NCI-H446 (cell line): ENCODE measurements around the gene KCTD20.

ENCODE experiments used
- DNase-seq, 2 experiments: peaks; one replicate each; lab custom pipeline; 2025; lab: John Stamatoyannopoulos, UW

The KCTD20 gene

DNA sequence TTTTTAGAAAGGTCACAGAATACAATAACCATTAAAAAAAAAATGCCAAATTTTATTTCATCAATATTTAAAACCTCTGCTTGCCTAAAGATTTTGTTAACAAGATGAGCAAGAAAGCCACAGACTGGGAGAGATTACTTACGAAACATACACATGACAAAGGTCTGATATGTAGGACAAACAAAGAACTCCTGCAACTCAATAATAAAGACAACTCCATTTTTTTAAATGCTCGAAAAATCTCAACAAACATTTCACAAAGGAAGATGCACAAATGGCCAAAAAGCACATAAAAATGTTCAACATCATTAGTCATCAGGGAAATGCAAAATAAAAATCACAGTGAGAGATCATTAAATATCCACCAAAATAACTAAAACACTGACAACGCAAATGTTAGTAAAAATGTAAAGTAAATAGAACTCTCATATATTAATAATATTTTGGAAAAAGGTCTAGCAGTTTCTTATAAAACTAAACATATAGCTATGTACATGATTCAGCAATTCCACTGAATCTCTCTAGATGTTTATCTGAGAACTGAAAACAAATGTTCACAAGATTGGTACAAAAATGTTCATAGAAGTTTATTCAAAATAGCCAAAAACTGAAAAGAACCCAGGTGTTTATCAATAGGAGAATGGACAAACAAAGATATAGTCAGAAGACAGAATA is 94.2 kb downstream of the KCTD20 start:
- DNase-seq = no peak

DNA sequence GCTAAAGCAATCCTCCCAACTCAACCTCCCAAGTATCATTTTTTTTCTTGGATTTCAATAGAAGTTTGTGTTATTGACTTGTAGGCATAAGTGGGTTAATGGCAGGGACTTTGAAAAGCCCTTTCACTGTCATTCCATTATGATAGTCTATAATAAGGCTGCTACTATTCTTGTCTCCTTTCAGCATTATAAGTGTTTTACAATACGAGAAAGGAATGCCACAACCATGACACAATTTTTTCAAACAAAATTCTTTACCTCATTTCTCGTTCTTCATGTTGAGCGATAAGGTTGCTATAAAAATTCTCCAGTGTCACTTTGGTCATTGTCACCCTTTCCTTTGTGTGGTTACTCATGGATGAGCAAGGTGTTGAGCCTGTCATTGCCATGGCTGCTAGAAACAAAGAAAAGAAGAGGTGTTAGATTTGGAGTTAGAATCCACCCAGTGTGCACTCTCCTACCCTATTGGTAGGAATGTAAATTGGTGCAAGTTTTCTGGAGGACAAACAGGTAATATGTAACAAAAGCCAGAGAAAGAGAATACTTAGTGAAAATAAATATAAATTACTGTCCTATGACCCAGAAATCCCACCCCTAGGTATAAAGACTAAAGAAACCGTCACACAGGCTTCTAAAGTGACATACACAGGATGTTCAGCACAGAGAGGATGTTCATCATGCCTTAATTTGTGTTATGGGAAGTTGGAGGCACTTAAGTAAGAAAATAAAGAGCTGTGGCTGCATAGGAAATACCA is 97.2 kb downstream of the KCTD20 start:
- DNase-seq = no peak
